Mesothelial cell of epicardium (in vitro differentiated cells): ENCODE measurements around the gene AUH. TPM values are rescaled to one million over a fixed set of nuclear protein-coding genes. Genes with fewer than 3 reads are reported as not detected.
"Not testable (repeated sequence)": the region's sequence is repeated elsewhere in the genome, so short reads cannot be mapped to it uniquely, and the experiment has no call there.

Experiments used
- DNase-seq, 2 experiments: peaks; one replicate each; pipeline ENCODE4 v3.0.0; 2021; ENCODE audit warnings: low spot score in 2 of 2; ENCODE audit not compliant: unreplicated experiment in 2 of 2
- H3K27ac Mint-ChIP-seq: 2 replicates; pipeline ENCODE4 v1.8.0; 2021; ENCODE audit warnings: mixed read lengths
- H3K27me3 Mint-ChIP-seq: 2 replicates; pipeline ENCODE4 v1.8.0; 2021; ENCODE audit warnings: low read depth, mixed read lengths
- H3K36me3 Mint-ChIP-seq: 2 replicates; pipeline ENCODE4 v1.8.0; 2021; ENCODE audit warnings: mixed read lengths
- H3K4me1 Mint-ChIP-seq: 2 replicates; pipeline ENCODE4 v1.8.0; 2021; ENCODE audit warnings: mixed read lengths
- H3K4me3 Mint-ChIP-seq: 2 replicates; pipeline ENCODE4 v1.8.0; 2021; ENCODE audit warnings: mild to moderate bottlenecking, moderate library complexity, mixed read lengths
- H3K9me3 Mint-ChIP-seq: 2 replicates; pipeline ENCODE4 v1.8.0; 2021; ENCODE audit warnings: mixed read lengths
- CTCF ChIP-seq: fragments of 200-600 bp; sonication (generic); IDR thresholded peaks from one replicate; pipeline ENCODE4 v1.5.0; 2021; ENCODE audit warnings: antibody characterized with exemption; ENCODE audit not compliant: unreplicated experiment
- total RNA-seq: library from RNA; stranded (reverse); gene quantifications from 3 replicates; pipeline ENCODE4 v1.2.1, GENCODE V29; 2021

AUH gene
- total RNA-seq, 1 donor from 2014 or later = 24.8 TPM

GRCh38 chr9:91199739-91200497, 161.8 kb downstream of the AUH start:
- no peak overlapping the region for H3K4me3 Mint-ChIP-seq
- no peak for DNase-seq
- no peak overlapping the region for H3K27ac Mint-ChIP-seq
- no peaks in the 10 kb centered on the region for H3K27me3 Mint-ChIP-seq
- peaks cover 30% of the 10 kb centered on the region for H3K36me3 Mint-ChIP-seq
- peaks cover 26% of the 10 kb centered on the region for H3K4me1 Mint-ChIP-seq
- H3K9me3 Mint-ChIP-seq = peaks cover 46% of the 10 kb centered on the region
- no peak for TF ChIP-seq CTCF

- Mint-ChIP-seq H3K9me3 (peaks cover 37% of the 10 kb centered on the region), H3K36me3 (peaks cover 22% of the 10 kb centered on the region), H3K4me1 (peaks cover 33% of the 10 kb centered on the region)
- H3K27me3 Mint-ChIP-seq, H3K27ac Mint-ChIP-seq, H3K4me3 Mint-ChIP-seq, DNase-seq: not testable (repeated sequence)
Observed at GRCh38 chr9:91198881-91199280, 162.8 kb downstream of the AUH start.

- H3K4me1 Mint-ChIP-seq = peaks cover 38% of the 10 kb centered on the region
- peak overlapping the region; percentile 55 for H3K27ac Mint-ChIP-seq
- no peak for DNase-seq
- H3K36me3 Mint-ChIP-seq = peaks cover 22% of the 10 kb centered on the region
- peaks cover 37% of the 10 kb centered on the region for H3K9me3 Mint-ChIP-seq
- no peak overlapping the region for H3K4me3 Mint-ChIP-seq
- no peak for TF ChIP-seq CTCF
- no peaks in the 10 kb centered on the region for H3K27me3 Mint-ChIP-seq
Observed at GRCh38 chr9:91198405-91198804, 163.3 kb downstream of the AUH start.

GRCh38 chr9:91197232-91198181, 164.2 kb downstream of the AUH start:
- TF ChIP-seq CTCF = no peak
- Mint-ChIP-seq H3K4me3 (no peak overlapping the region), H3K27me3 (no peaks in the 10 kb centered on the region), H3K9me3 (peaks cover 31% of the 10 kb centered on the region), H3K4me1 (peaks cover 43% of the 10 kb centered on the region), H3K36me3 (peaks cover 18% of the 10 kb centered on the region), H3K27ac (peak overlapping the region; percentile 55)
- DNase-seq = no peak

GRCh38 chr9:91196103-91196950, 165.4 kb downstream of the AUH start:
- Mint-ChIP-seq H3K27ac (peak overlapping the region; percentile 55), H3K27me3 (no peaks in the 10 kb centered on the region), H3K9me3 (peaks cover 20% of the 10 kb centered on the region), H3K4me3 (no peak overlapping the region), H3K4me1 (peaks cover 49% of the 10 kb centered on the region), H3K36me3 (peaks cover 12% of the 10 kb centered on the region)
- DNase-seq = no peak
- no peak for TF ChIP-seq CTCF
